Right lobe of liver (tissue), 6 donors: ENCODE data around the gene SYTL3. TPM values are rescaled to one million over a fixed set of nuclear protein-coding genes. Genes with fewer than 3 reads are reported as not detected.

Experiments used
- ATAC-seq, 4 donors: fragments of 200-7000 bp; cut with Tn5 transposase; one replicate each; pipeline ENCODE4 v1.9.1; 2020; ENCODE audit warnings: mild to moderate bottlenecking in 4 of 4, moderate library complexity in 4 of 4
- DNase-seq, 3 donors: peaks; one replicate each; pipeline ENCODE4 v3.0.0-alpha.2; 2020
- H3K27ac ChIP-seq, 3 donors: fragments of 200-600 bp; one replicate each; pipeline ENCODE4 v1.8.0; 2022
- H3K27me3 ChIP-seq, 2 donors: fragments of 200-600 bp; one replicate each; pipeline ENCODE4 v1.8.0; 2022
- H3K36me3 ChIP-seq, 4 donors: fragments of 200-600 bp; sonication (generic) in 1 of 4; one replicate each; pipeline versions ENCODE4 v1.5.1 to v1.8.0; 2017 to 2022; ENCODE audit warnings: control low read depth in 1 of 4
- H3K4me1 ChIP-seq, 4 donors: fragments of 200-600 bp; sonication (generic) in 1 of 4; one replicate each; pipeline versions ENCODE4 v1.5.1 to v1.8.0; 2017 to 2022; ENCODE audit warnings: control low read depth in 1 of 4
- H3K4me3 ChIP-seq, 3 donors: fragments of 200-600 bp; one replicate each; pipeline ENCODE4 v1.8.0; 2022
- H3K9me3 ChIP-seq, 4 donors: fragments of 200-600 bp; sonication (generic) in 1 of 4; one replicate each; pipeline versions ENCODE4 v1.5.1 to v1.8.0; 2017 to 2022; ENCODE audit warnings: control low read depth in 1 of 4
- POLR2A ChIP-seq: fragments of 450-650 bp; IDR thresholded peaks from one replicate; pipeline ENCODE4 v1.6.1; 2017; ENCODE audit warnings: antibody characterized with exemption, mild to moderate bottlenecking
- WGBS: methylation state at CpG from one replicate; pipeline ENCODE4 v1.1.6; 2018; ENCODE audit warnings: low coverage, low lambda C conversion rate; ENCODE audit not compliant: insufficient coverage; ENCODE audit errors: missing lambda C conversion rate; 5-methylcytosine and 5-hydroxymethylcytosine counted together
- intact Hi-C, 2 donors: fragments of 100-400 bp; cut with DNase I; formaldehyde crosslinking; loops; one replicate each; pipeline versions ENCODE4 v1.11.2 to v1.14.1; 2022
- total RNA-seq, 6 experiments: library from RNA; depleted of rRNA in 2 of 6; stranded (reverse); fragments of >200 nt in 2 of 6; fragmentation: NEBNext Ultra II Directional in 3 of 6; extraction: Animal tissue kit (Norgen Biotek cat#: 25700) in 3 of 6; gene quantifications; one replicate each; pipeline versions ENCODE4 v1.1.0 to v1.2.4, GENCODE V29; 2016 to 2023
- TF ChIP-seq, protein P1 (sequence below), 4 donors: fragments of 200-600 bp in 3 of 4; fragments of 450-650 bp in 1 of 4; IDR thresholded peaks; one replicate each; pipeline versions ENCODE4 v1.5.1 to v1.8.0; 2016 to 2022; ENCODE audit warnings: antibody characterized with exemption in 4 of 4, mild to moderate bottlenecking in 2 of 4
- donor health status: DM: no; HTN: yes; CAD: no.
- donor health status: DM: no; HTN: no; CAD: no.
- donor health status: DM: no; HTN: no; CAD: no.
- donor health status: DM: no; HTN: yes; CAD: no.
- donor health status: DM: no; HTN: yes; CAD: no.

The SYTL3 gene
- total RNA-seq, 6 experiments from 2014 or later, result 0.66 to 1.7 (median 1.0) TPM

DNA sequence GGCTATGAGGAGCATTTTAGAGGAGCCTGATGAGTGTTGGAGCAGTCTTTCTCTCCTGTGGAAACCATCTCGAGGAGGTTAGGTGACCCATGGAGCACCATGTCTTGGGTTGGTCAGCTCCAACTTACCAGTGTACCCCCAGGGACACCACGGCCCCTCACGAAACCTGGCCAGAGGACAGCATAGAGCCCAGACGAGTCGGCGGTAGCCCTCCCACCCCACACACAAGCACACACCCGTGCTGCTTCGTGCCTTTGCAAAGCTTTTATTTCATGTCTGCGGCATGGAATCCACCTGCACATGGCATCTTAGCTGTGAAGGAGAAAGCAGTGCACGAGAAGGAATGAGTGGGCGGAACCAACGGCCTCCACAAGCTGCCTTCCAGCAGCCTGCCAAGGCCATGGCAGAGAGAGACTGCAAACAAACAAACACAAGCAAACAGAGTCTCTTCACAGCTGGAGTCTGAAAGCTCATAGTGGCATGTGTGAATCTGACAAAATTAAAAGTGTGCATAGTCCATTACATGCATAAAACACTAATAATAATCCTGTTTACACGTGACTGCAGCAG, 115.7 kb downstream of the SYTL3 start:
- DNase-seq (no peak), ATAC-seq (no peak)
- no peak for TF ChIP-seq POLR2A
- TF ChIP-seq, protein P1, sequence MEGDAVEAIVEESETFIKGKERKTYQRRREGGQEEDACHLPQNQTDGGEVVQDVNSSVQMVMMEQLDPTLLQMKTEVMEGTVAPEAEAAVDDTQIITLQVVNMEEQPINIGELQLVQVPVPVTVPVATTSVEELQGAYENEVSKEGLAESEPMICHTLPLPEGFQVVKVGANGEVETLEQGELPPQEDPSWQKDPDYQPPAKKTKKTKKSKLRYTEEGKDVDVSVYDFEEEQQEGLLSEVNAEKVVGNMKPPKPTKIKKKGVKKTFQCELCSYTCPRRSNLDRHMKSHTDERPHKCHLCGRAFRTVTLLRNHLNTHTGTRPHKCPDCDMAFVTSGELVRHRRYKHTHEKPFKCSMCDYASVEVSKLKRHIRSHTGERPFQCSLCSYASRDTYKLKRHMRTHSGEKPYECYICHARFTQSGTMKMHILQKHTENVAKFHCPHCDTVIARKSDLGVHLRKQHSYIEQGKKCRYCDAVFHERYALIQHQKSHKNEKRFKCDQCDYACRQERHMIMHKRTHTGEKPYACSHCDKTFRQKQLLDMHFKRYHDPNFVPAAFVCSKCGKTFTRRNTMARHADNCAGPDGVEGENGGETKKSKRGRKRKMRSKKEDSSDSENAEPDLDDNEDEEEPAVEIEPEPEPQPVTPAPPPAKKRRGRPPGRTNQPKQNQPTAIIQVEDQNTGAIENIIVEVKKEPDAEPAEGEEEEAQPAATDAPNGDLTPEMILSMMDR (IDR thresholded peaks at IDR 0.05), result no peak
- no peak overlapping the region for H3K27ac ChIP-seq
- H3K9me3 ChIP-seq, result no peaks in the 10 kb centered on the region
- H3K4me3 ChIP-seq, result no peak overlapping the region
- intact Hi-C loops, result no loop called here
- H3K4me1 ChIP-seq, result no peaks in the 10 kb centered on the region
- 89% methylated on average over 7 of the region's 13 CpGs for WGBS
- H3K36me3 ChIP-seq, result peaks cover 10 to 56% (median 23%) of the 10 kb centered on the region in 4 donors
- H3K27me3 ChIP-seq, result no peaks in the 10 kb centered on the region

DNA sequence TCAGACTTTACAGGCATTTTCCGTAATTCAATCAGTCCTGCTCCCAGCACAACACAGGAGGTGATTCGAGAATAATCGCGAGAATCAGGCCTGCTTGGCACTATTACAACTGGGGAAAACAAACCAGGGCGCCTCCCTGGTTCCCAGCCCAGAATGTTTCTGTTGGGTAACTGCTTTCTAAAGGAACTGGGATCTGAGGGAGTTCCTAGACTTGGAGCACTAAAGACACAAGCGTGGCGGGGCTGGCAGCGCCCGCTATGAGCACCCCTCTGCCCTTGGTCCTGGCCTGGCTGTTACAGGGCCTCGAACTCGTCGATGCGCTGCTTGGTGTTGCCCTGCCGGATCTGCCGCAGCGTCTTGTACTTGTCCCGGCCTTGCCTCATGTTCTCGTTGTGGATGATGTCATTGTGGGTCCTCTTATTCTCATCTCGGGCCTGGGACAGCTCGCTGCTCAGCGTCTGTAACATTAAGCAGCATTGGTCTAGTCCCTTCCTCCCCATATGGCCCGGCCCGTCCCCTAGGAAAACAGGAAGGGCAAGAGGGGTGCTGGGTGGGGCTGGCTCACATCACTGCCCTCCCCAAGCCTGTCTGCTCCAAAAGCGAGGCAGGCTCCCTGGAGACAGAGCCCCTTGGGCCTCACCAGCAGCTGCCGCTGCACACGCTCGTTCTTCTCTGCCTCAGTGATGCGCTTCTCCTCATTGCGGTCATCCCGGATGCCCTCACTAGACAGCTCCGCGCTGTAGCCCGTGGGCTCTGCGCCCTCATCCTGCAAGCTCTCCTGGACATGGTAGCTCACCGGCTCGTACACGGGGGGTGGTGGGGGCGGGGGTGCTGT, 117.0 kb downstream of the SYTL3 start:
- Histone ChIP-seq H3K9me3 (no peaks in the 10 kb centered on the region), H3K4me3 (no peak overlapping the region), H3K4me1 (no peaks in the 10 kb centered on the region), H3K27me3 (no peaks in the 10 kb centered on the region), H3K36me3 (peaks cover 10 to 69% (median 26%) of the 10 kb centered on the region in 4 donors), H3K27ac (no peak overlapping the region)
- DNase-seq, result no peak
- no peak for TF ChIP-seq POLR2A
- TF ChIP-seq, protein P1 (IDR thresholded peaks at IDR 0.05), result no peak
- ATAC-seq, result no peak
- intact Hi-C loops, result no loop called here
- WGBS, result 93% methylated on average over 22 of the region's 38 CpGs

DNA sequence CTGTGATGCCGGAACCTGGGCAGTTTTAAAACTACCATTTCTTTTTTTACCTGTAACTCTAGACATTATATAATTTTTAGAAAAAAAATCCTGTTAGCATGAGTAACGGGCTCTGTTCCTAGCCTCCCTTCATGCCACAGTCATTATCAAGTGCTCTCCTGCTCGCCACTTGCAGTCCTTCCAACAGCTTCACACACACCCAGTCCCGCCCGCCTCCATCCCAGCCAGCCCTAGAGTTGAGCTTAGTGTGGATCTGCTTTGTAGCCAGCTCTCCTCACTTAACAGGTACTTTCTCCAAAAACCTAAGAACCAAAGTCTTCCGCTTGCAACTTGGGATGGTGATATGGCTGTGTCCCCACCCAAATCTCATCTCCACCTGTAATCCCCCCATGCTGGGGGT, 117.9 kb downstream of the SYTL3 start:
- H3K4me1 ChIP-seq, result no peaks in the 10 kb centered on the region
- H3K27ac ChIP-seq, result no peak overlapping the region
- 80% methylated on average over 2 of the region's 6 CpGs for WGBS
- peaks cover 10 to 78% (median 32%) of the 10 kb centered on the region in 4 donors for H3K36me3 ChIP-seq
- no peak for ATAC-seq
- TF ChIP-seq, protein P1 (IDR thresholded peaks at IDR 0.05), result no peak
- TF ChIP-seq POLR2A, result no peak
- H3K4me3 ChIP-seq, result no peak overlapping the region
- intact Hi-C loops, result no loop called here
- H3K9me3 ChIP-seq, result no peaks in the 10 kb centered on the region
- H3K27me3 ChIP-seq, result no peaks in the 10 kb centered on the region
- DNase-seq, result no peak

DNA sequence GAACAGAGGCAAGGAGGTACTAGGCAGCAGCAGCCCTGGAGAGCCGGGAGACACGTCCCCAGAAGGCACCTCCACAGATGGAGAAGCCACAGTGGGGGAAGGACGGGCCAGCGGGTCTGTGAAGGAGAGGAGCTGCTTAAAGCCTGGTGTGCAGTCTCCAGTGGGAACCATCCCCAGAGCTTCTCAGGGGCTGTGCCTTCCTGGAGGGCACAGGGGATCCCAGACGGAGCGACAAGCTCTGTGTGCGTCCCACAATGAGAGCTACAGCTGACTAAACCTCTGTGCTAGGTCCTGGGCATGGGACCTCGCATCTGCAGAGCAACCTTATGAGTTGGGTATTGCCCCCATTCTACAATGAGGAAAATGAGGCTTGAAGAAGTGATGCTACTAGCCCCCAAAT, 118.6 kb downstream of the SYTL3 start:
- WGBS, result 100% methylated on average over 2 of the region's 8 CpGs
- no peak for ATAC-seq
- no peak overlapping the region for H3K27ac ChIP-seq

More for the DNA sequence above, 118.6 kb downstream of the SYTL3 start:
- TF ChIP-seq, protein P1 (IDR thresholded peaks at IDR 0.05), result no peak
- no peak for TF ChIP-seq POLR2A
- Histone ChIP-seq H3K4me3 (no peak overlapping the region), H3K27me3 (no peaks in the 10 kb centered on the region), H3K36me3 (peaks cover 10 to 83% (median 34%) of the 10 kb centered on the region in 4 donors), H3K9me3 (no peaks in the 10 kb centered on the region), H3K4me1 (no peaks in the 10 kb centered on the region)
- no peak for DNase-seq
- intact Hi-C loops, result no loop called here
